SU-DHL-6 (cell line): ENCODE measurements around the gene EVX2.

ENCODE experiments used
- H2AFZ ChIP-seq: fragments of 200-600 bp; sonication (generic); 2 replicates; pipeline ENCODE4 v1.6.1; 2014; ENCODE audit warnings: low read depth, mild to moderate bottlenecking, moderate library complexity, mixed read lengths, antibody characterized with exemption, low read length; ENCODE audit not compliant: severe bottlenecking
- H3F3A ChIP-seq: fragments of 200-600 bp; shearing (Covaris generic); 2 replicates; pipeline ENCODE4 v1.6.0; 2016; ENCODE audit warnings: antibody characterized with exemption, mild to moderate bottlenecking; ENCODE audit not compliant: insufficient read depth
- H3K27ac ChIP-seq: fragments of 200-600 bp; sonication (generic); 2 replicates; pipeline ENCODE4 v1.5.1; 2016; ENCODE audit warnings: low read depth, mild to moderate bottlenecking, low read length, moderate library complexity, mixed read lengths
- H3K27me3 ChIP-seq: fragments of 200-600 bp; sonication (generic), shearing (Covaris generic); 2 replicates; pipeline ENCODE4 v1.6.0; 2014; ENCODE audit warnings: mild to moderate bottlenecking, low read length
- H3K36me3 ChIP-seq: fragments of 200-600 bp; sonication (generic); 2 replicates; pipeline ENCODE4 v1.6.1; 2014; ENCODE audit warnings: mild to moderate bottlenecking, low read length, mixed read lengths
- H3K4me2 ChIP-seq: fragments of 300-600, 200-600 bp; shearing (Covaris generic), sonication (generic); 2 replicates; pipeline ENCODE4 v1.6.0; 2014; ENCODE audit warnings: low read length, low read depth, mild to moderate bottlenecking; ENCODE audit not compliant: poor library complexity, severe bottlenecking
- H3K4me3 ChIP-seq: fragments of 200-600 bp; sonication (generic); 2 replicates; pipeline ENCODE4 v1.5.1; 2014; ENCODE audit warnings: antibody characterized with exemption, low read length, mild to moderate bottlenecking, mixed read lengths; ENCODE audit not compliant: insufficient read depth, poor library complexity, severe bottlenecking
- H3K79me2 ChIP-seq: fragments of 200-600 bp; sonication (generic); 2 replicates; pipeline ENCODE4 v1.6.1; 2014; ENCODE audit warnings: mild to moderate bottlenecking, low read length, moderate library complexity; ENCODE audit not compliant: insufficient read depth
- H3K9ac ChIP-seq: fragments of 200-600 bp; sonication (generic); 2 replicates; pipeline ENCODE4 v1.7.0; 2014; ENCODE audit warnings: mild to moderate bottlenecking, low read length
- H3K9me2 ChIP-seq: fragments of 200-600 bp; sonication (generic); replicated peaks from 2 replicates; pipeline ENCODE4 v1.6.1; 2014; ENCODE audit warnings: low read length; ENCODE audit not compliant: insufficient read depth
- H3K9me3 ChIP-seq: fragments of 200-600 bp; sonication (generic); 2 replicates; pipeline ENCODE4 v1.6.1; 2014; ENCODE audit warnings: low read length, mixed read lengths; ENCODE audit not compliant: insufficient read depth
- H4K20me1 ChIP-seq: fragments of 200-600 bp; sonication (generic); 2 replicates; pipeline ENCODE4 v1.6.1; 2014; ENCODE audit warnings: low read depth, mild to moderate bottlenecking, antibody characterized with exemption, low read length, moderate library complexity, mixed read lengths
- CTCF ChIP-seq: fragments of 200-600 bp; sonication (generic); IDR thresholded peaks from one replicate; pipeline ENCODE4 v1.5.1; 2017; ENCODE audit warnings: antibody characterized with exemption, mild to moderate bottlenecking, low read length, moderate library complexity; ENCODE audit not compliant: insufficient read depth, poor library complexity, severe bottlenecking
- EZH2phosphoT487 ChIP-seq: fragments of 200-600 bp; sonication (generic), shearing (Covaris generic); conservative IDR thresholded peaks from 2 replicates; pipeline ENCODE4 v1.6.1; 2018; ENCODE audit warnings: mild to moderate bottlenecking, antibody characterized with exemption, low read length, moderate library complexity, mixed read lengths

The EVX2 gene

DNA sequence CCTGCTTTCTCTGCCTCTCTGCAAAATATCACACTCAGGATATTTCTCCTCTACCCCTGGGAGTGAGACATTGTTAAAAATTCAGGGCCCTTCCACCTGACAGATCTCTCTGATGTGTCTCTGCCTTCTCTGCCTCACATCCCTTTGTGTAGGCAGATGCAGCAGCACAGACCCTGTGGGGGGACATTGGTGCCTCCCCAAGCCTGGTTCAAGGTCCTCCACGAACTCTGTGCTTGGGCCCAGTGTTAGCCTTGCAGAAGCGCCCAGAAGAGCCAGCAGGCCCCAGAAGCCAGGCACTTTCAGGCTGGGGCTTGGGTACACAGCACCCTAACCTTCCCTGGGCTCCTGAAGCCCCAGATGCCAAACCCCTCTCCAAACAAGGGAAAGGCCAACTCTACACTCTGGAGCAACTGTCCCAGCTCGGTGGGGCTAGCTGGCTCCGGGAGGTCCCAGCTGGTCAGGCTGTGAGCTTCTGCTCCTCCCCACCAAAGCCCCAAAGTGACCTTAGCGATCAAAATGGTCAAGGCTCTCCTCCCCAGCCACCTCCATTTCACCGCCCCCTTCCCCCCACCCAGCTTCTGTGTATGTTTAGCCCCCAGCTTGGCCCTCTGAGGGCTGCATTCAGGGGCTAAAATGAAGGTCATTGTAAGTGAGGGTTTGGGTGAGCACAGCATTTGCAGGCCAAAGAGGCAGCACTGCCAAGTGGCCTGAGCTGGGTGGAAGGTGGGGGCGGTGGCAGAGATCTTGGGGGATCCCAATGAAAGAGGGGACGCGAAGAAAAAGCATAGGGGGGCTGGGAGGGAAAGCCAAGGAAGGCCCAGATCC lies 41.4 kb upstream of the EVX2 start:
- no peak overlapping the region for H3K4me3 ChIP-seq
- H3F3A ChIP-seq: no peaks in the 10 kb centered on the region
- H3K9me2 ChIP-seq: no peaks in the 10 kb centered on the region
- no peaks in the 10 kb centered on the region for H3K79me2 ChIP-seq
- no peaks in the 10 kb centered on the region for H3K27me3 ChIP-seq
- no peak overlapping the region for H3K27ac ChIP-seq
- no peak overlapping the region for H3K4me2 ChIP-seq
- H3K36me3 ChIP-seq: no peaks in the 10 kb centered on the region
- no peak overlapping the region for H2AFZ ChIP-seq
- H3K9me3 ChIP-seq: no peaks in the 10 kb centered on the region
- H4K20me1 ChIP-seq: no peaks in the 10 kb centered on the region
- TF ChIP-seq EZH2phosphoT487 (no peak), CTCF (no peak)
- H3K9ac ChIP-seq: no peak overlapping the region

DNA sequence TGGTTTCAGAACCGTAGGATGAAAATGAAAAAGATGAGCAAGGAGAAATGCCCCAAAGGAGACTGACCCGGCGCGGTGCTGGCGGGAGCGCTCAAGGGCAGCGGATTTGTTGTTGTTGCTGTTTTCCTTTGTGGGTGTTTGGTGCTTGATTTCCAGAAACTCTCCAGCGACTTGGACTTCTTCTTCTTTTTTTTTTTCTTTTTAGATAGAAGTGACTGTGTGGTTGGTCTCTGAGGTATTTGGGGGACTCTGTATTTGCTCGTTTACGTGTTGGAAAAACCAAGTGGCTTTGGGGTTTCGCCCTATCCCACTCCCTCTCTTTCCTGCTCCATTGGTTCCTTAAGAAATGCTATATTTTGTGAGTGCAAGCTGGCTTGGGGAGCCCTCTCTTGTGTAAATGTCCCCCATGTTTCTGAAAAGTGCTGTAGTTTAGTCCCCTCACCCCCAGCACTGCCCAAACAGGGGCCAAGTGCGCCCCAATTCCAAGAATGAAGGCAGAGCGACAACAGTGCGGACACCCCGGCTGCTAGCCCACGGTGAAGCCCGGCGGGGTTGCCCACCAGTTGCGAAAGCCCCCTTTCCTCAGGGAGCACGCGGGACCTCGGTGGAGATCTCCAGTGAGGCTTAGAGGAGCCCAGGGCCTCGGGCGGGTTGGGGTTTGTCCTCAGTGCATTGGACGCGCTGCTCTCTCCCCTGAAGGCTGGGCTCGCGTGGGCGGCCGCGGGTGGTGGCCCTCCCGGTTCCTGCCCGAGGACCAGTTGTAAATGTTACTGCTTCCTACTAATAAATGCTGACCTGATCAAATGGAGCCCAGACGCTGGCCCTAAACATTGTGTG lies 40.6 kb upstream of the EVX2 start:
- no peaks in the 10 kb centered on the region for H3K9me2 ChIP-seq
- H3K4me2 ChIP-seq: no peak overlapping the region
- H3K27me3 ChIP-seq: no peaks in the 10 kb centered on the region

GRCh38 chr2:176123411-176124109 lies 39.8 kb upstream of the EVX2 start:
- H3K4me3 ChIP-seq: no peak overlapping the region
- H3K79me2 ChIP-seq: no peaks in the 10 kb centered on the region
- H3K36me3 ChIP-seq: no peaks in the 10 kb centered on the region
- H4K20me1 ChIP-seq: no peaks in the 10 kb centered on the region
- H3K4me2 ChIP-seq: no peak overlapping the region
- TF ChIP-seq EZH2phosphoT487 (no peak), CTCF (no peak)
- no peak overlapping the region for H2AFZ ChIP-seq
- H3F3A ChIP-seq: no peaks in the 10 kb centered on the region
- H3K27me3 ChIP-seq: no peaks in the 10 kb centered on the region
- H3K9me2 ChIP-seq: no peaks in the 10 kb centered on the region
- no peak overlapping the region for H3K27ac ChIP-seq
- no peak overlapping the region for H3K9ac ChIP-seq
- no peaks in the 10 kb centered on the region for H3K9me3 ChIP-seq

More for the DNA sequence above, 40.6 kb upstream of the EVX2 start:
- no peaks in the 10 kb centered on the region for H3K79me2 ChIP-seq
- no peak overlapping the region for H3K4me3 ChIP-seq
- no peaks in the 10 kb centered on the region for H3K36me3 ChIP-seq
- TF ChIP-seq EZH2phosphoT487 (no peak), CTCF (no peak)
- no peaks in the 10 kb centered on the region for H3F3A ChIP-seq
- no peak overlapping the region for H3K27ac ChIP-seq
- H4K20me1 ChIP-seq: no peaks in the 10 kb centered on the region
- no peak overlapping the region for H2AFZ ChIP-seq
- no peaks in the 10 kb centered on the region for H3K9me3 ChIP-seq
- no peak overlapping the region for H3K9ac ChIP-seq
